Measurements from ENCODE around the gene KIF2A.

The KIF2A gene

DNA sequence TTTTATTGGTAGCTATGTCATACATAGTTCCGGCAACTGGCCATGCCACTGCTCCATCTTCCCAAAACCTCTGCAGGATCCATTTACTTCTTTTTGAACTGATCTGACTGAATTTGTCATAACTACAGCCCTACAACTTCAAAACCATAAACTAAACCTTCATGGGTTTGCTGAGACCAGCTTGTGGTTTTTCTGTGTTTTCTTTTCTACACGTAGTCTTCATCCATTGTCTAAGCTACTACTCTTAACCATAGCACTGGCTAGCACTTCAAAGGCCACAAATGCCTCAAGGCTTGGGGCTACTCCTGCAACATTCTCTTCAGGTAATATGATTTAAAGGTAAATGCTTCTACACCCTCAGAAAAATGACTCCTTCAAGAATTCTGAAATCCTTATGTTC, 9.0 kb upstream of the KIF2A start:
- no peak for DNase-seq

DNA sequence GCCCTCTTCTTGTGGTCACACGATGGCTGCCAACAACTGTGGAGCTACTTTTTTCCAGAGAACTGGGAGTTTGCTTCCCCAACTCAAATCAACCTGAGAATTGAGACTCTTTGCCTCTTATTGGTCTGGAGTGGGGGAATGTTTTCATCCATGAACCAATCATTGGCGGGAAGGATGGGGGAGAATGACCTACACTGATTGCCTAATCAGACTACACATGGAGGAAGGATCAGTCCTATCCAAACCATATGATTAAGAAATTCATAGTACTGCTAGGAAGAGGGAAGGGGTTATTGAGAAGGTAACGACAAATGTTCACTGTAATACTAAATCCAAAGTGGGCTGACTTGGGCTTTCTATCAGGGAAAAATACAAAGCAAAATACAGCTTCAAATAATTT, 7.9 kb upstream of the KIF2A start:
- no peak for DNase-seq

DNA sequence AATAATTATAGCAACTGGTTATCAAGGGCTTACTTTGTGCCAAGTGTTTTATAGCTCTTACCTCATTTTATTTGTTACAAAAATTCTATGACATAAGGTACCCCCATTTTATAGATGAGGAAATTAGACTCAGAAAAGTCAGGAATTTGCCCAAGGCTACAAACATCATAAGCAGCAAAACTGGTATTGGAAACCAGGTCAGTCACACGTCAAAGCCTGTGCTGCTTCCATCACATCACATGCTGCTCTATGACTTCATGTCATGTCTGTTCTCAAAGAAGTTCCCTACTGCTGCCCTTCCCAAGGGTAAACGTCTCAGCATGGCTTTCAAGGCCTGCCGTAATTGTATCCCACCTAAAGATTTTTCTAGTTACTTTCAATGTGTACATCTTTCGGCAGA, 6.9 kb upstream of the KIF2A start:
- DNase-seq, result no peak

DNA sequence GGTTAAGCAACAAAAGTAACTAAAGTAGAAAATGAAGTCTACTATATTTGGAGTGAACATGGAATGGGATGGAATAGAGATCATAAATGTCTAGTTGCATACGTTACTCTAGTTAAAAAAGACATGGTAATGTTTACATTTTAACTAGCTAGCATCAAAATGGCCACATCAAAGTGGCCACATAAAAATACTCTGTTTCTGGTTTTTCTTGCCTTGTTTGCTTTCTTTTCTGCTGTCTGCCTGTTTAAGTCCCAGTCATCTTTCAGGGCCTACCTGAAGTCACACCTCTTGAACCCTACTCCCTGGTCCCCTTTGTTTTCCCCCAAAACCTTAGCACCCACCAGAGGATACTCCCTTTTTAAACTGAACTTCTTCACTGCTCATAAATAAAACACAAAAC, 6.4 kb upstream of the KIF2A start:
- no peak for DNase-seq

DNA sequence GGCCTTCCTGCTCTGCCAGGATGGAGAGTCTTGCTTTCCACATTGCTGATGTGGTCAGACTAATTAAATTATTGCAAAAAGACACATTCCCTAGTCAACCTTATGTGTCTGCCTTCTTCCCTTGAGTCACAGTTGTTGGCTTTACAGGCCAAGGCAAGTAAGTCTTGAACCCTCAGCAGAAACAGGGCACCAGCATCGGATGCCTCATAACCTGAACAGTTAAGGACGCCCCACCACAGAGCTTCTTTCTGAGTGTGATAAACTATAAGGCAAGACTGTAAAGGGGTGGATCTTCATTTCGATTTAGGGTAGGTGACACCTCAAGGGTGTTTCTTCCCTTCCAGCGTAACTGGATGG, 670 bp upstream of the KIF2A start:
- no peak for DNase-seq

GRCh38 chr5:62306323-62306895, 403 bp downstream of the KIF2A start:
- no peak for DNase-seq

- peak; percentile 31 for DNase-seq
Observed at GRCh38 chr5:62306896-62307689, 1.1 kb downstream of the KIF2A start.

DNA sequence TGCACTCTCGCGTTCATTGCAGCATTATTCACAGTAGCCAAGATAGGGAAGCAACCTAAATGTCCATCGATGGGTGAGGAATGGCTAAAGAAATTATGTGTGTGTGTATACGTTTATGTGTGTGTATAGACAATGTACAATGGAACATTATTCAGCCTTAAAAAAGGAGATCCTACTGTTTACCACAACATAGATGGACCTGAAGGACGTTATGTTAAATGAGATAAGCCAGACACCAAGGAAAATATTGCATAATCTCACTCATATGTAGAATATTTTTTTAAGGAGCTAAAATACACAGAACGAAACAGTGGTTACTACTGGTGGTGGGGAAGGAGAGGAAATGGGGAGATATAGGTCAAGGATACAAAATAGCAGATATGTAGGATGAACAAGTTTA, 2.4 kb downstream of the KIF2A start:
- DNase-seq, result no peak

DNA sequence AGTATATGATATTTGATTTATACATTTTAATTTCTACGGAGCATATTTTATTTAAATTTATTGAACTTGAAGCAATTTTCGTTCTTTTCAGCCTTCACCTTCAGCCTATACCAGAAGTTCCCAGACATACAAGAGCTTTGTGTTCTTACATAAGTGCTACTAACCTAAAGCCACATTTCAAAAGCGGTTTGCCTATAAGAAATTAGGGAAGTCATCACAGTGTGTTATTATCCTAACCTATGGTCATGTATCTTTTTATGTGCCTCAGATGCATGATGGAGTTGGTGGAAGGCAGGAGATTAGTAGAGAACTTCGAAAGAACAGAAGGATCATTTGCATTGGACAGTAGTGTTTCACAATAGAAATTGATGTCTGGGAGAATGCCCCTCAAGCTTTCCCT, 3.1 kb downstream of the KIF2A start:
- DNase-seq, result no peak

- no peak for DNase-seq
Observed at GRCh38 chr5:62310426-62311143, 4.6 kb downstream of the KIF2A start.

DNA sequence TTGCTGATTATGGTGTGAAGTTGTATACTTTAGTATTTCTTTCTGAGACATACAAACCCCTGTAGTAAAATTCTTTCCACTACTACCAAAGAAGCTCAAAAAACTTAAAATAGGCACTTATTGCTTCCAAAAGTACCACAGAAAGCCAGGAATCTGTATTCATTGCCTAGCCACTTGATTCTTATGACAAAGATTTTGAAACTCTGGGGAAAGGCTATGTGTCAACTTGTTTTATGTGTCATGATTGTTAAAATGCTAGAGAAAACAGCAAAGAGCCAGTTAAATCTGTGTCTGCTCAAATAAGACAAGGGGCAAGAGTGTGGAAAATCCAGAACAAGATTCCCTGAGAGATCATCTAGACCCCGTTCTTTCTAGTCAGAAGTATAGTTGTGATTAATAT, 6.0 kb downstream of the KIF2A start:
- DNase-seq, result no peak

GRCh38 chr5:62312674-62313073, 6.7 kb downstream of the KIF2A start:
- no peak for DNase-seq

- DNase-seq, result no peak
Observed at GRCh38 chr5:62314213-62314830, 8.3 kb downstream of the KIF2A start.

GRCh38 chr5:62315376-62316175, 9.6 kb downstream of the KIF2A start:
- peak; percentile 56 for DNase-seq

- DNase-seq, result peak; percentile 32
Observed at GRCh38 chr5:62316176-62316502, 10.1 kb downstream of the KIF2A start.

DNA sequence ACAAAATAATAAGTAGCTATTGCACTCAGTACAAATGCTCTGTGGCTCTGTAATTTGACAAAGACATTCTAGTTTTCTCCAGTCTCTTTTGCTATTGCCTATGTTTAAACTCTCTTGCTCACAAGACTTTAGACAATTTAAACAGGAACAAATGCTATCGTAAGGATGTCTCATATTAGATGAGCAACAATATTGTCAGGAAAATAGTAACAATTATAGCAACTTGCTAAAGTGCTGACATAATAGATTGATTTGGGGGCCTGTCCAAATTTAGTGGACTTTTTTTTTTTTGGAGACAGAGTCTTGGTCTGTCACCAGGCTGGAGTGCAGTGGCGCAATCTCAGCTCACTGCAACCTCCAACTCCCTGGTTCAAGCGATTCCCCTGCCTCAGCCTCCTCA, 11.8 kb downstream of the KIF2A start:
- DNase-seq, result no peak

GRCh38 chr5:62322484-62322883, 16.5 kb downstream of the KIF2A start:
- no peak for DNase-seq

DNA sequence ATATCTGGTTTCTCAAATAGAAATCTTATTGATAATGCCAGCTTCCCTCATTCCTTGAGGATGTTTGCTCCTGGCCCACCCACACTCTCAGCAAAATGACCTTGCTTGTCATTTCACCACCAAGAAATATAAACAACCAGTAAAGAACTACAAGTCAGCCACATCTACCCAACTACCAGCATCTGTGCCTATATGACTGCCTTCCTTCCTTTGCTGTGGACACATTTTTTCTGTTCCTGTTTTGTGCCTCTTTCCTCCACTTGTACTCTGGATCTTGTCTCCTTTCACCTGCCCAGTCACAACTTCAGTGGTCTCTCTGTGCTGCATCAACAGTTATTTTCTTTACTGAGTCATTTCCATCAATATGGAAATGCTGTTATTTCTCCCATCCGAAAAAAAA, 20.3 kb downstream of the KIF2A start:
- no peak for DNase-seq

- no peak for DNase-seq
Observed at GRCh38 chr5:62326702-62327101, 20.7 kb downstream of the KIF2A start.

- no peak for DNase-seq
Observed at GRCh38 chr5:62327138-62328053, 21.4 kb downstream of the KIF2A start.

GRCh38 chr5:62328772-62329491, 22.9 kb downstream of the KIF2A start:
- DNase-seq, result no peak

Measured in fibroblast of upper back skin (primary cell).